OCI-M2 (cell line): Measurements from ENCODE around the gene NATD1.
A peak's percentile ranks its signal among the peaks of the same experiment; 100 is the strongest.

Source experiments
- DNase-seq: peaks from one replicate; lab custom pipeline; 2025; ENCODE audit not compliant: unreplicated experiment; lab: John Stamatoyannopoulos, UW

NATD1 gene

DNA sequence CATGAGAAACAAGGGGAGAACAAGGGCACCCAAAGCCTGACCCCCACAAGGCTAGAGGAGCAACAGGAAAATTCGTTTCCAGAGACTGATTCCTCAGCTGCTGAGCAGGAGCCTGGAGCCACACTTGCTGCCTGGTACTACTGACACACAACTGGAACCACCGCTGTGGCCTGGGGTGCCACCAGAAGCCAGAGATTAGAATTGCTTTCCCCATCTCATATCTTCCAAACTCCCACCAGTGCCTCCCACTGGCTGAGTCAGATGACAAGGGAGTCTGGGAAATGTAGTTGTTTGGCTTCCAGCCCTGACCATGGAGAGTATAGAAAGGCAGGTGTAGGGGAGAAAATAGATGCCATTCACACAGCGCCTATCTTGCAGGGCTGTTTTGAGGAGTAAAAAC lies 35.1 kb downstream of the NATD1 start:
- no peak for DNase-seq

DNA sequence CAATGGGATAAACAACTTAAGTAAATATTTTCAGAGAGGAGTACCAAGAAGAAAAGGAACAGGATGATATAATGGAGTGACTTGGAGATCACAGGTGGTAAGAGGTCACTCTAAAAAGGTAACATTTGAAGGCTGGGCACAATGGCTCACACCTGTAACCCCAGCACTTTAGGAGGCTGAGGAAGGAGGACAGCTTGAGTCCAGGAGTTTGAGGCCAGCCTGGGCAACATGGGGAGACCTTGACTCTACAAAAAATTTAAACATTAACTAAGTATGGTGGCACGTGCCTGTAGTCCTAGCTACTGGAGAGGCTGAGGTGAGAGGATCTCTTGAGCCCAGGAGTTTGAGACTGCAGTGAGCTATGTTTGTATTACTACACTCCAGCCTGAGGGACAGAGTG lies 35.9 kb downstream of the NATD1 start:
- DNase-seq, result no peak

DNA sequence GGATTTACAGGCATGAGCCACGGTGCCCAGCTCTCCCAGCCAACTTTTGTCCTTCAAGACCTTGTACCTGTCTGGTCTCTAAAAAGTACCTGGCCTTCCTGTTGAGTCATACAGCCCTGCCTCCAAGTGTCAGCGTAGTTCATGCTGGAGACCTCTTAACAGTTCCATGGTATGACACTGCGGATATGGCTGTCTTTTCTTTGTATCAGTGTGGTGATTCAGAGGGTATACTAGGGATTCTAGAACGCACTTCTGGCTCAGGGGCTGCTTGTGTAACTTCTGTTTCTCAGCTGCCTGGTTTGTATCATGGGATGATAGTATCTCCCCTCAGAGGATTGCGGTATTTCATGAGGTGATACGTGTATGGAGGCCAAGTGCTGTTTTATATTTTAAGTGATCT lies 37.3 kb downstream of the NATD1 start:
- DNase-seq, result no peak

DNA sequence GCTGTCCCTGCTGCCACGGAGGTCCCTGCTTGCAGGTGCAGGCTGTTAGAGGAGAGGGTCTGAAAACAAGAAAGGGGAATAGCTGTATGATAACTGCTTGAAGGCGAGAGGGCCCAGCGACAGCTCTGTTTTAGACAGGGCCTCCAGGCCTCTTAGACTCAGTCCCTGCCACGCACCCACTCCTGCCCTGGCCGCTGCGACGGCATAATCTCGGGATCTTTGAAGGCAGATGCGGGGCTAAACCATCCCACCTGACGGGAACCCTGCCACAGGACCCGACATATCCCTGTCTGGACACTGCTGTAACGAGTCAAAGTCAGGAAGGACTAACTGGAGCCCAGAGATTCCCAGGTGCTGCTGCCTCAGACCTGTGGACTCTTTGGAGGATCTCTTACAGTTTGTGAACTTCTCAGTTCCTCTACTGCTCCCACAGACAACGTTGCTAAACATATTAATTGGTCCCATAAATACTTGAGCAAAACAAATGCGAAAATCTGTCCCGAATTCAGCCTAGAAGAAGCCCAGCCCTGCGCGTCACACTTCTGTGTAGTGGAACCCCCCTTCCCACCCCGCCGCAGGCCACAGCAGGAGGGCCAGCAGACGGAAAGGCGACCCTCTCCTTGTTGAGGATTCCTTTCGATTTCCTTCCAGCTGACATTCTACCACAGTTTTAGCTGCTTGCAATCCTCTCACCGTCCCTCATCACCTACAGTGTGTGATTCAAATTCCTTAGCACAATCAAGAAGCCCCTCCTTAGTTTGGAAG lies 38.3 kb downstream of the NATD1 start:
- no peak for DNase-seq

DNA sequence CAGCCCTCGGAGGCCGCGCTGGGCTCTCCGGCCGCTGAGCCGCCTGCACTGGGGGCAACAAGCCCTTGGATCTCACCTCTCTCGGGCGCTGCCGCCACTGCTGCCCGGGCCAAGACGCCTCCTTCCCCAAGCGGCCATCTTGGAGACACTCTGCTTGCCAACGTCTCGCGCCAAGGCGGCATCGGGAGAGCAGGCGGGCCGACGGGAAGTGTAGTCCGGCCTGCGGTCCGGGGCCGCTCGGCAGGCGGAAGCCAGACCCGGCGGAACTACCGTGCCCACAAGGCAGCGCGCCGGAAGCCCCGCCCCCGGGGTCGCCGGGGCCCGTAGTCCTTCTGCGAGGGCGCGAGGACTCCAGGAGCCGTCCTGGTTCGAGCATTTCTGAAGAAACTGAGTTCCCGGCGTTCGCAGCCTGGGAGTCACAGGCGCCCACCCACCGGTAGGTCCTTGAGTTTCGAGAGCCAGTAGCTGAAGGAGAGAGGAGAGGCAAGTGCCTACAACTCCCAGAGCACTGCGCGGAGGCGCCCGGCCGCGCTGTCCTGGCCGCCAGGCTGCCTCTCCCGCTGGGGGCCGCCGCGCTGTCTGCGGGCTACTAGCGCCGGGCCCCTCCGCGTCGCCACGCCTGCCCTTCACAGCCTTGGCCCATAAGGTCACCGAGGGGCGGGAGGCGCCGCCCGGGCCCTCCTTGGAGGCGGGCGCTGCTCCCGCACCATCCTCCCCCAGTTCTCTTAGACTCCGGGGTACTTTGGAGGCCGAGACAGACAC lies 39.0 kb downstream of the NATD1 start, which contains the start of gene TMEM11:
TMEM11 (minus strand) TSS at position 147 of the 762 bp plus-strand sequence; CDS start at position 138, 9 bp downstream.
- DNase-seq, result peak; percentile 73

DNA sequence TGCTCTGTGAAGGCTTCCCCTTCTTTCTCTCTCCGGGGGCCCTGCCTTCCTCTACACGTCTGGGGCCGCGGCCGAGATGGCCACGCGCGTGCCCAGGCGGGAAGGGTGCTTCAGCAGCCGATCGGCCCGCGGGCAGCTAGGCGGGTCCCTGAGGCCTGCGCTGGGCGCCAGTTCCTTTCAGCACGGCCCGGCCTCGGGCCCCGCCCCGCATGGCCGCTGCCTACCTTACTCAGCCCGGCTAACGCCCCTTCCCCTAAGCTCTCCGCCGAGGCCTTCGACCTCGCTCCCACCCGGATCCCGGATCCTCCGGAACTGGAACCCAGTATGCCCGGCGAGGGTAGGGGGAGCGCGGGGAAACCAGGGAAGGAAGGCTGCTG lies 39.6 kb downstream of the NATD1 start:
- DNase-seq, result no peak

DNA sequence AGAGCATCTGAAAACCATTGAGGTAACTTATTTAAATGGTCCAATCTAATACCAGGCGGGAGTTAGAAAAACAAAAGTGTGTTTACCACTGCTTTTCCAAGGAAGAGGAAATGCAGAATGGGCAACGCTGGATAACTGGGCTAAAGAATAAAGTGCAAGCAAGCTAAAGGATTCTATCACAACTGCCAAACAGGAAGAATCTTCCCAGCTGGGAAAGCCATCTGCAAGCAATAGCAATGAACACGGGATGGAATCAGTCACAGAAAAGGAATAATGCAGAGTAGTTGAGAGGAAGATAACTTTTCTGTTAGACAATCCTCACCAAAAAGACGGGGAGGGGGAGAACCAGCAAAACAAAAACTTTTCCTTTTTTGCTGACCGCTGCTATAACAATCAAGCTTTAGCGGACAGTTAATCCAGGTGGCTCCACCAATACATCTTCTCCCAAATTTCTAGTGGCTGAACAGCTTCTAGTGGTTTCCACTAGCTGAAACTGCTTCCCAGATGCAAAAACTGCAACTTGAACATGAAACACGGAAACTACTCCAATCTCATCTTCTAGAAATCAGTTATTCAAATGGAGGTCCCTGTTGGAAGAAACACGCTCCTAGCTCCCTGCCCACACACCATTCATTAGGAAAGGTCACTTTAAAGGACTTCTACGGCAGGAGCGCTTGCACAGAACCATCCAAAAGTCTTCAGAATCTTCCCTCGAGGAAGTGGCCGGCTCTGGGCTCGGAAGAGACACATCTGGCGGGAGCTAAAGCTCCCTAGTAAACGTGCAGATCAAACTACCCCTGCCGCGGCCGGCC lies 40.2 kb downstream of the NATD1 start:
- no peak for DNase-seq

DNA sequence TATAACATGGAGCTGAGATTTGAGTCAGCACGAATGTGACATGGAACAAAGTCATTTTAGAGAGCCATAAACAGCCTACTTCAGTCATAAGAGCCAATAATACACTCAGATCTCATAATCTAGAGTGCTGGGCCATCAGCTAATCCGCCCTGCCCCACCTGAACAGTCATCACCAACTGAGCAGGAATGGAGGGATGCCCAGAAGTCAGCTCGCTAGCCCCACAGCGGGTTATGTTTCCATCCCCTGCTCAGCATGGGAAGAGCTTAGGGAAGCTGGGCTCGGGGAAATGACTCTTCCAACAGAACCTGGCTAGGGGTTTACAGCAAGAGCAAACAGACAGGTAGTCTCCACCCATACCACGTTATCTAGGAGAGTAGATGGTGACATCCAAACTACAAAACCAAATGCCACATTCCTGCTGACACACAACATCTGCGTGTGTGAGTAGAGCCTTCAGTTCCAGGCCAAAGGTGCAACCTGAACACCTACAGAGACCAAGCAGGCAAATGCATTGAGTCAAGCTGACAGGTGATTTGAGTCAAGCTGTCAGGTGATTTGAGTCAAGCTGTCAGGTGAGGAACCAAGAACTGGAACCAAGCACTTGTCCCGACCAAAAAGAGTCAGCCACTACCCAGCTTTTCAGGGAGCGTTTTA lies 41.3 kb downstream of the NATD1 start:
- DNase-seq, result no peak

DNA sequence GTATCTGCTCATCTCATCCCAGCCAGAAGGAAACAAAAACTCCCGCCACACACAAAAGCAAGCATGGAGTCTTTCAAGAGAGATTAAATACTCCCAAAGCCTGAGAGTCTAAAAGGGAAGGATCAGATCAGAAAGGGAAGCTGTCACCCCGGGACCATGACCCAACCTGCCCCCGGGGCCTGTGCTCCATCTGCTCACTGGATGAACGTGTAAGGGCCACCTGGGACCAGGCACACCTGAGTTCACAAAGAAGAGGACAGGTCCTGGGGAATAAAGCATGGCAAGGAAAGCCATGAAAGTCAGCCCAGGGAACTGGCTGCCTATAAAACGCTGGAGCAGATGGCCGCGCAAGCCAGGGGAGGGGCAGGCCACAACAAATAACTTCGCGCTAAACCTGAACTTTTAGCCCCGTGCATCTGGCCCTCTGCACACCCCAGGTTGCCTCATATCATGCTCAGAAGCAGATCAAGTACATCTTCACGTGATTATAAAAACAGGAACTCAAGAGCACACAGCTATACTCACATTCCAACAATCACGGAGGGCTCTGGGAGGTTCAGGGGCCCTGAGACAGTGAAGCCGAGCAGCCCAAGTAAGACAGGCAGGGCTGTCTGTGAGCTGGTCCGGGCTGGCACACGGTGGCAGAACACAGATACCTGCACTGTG lies 42.7 kb downstream of the NATD1 start:
- DNase-seq, result no peak

DNA sequence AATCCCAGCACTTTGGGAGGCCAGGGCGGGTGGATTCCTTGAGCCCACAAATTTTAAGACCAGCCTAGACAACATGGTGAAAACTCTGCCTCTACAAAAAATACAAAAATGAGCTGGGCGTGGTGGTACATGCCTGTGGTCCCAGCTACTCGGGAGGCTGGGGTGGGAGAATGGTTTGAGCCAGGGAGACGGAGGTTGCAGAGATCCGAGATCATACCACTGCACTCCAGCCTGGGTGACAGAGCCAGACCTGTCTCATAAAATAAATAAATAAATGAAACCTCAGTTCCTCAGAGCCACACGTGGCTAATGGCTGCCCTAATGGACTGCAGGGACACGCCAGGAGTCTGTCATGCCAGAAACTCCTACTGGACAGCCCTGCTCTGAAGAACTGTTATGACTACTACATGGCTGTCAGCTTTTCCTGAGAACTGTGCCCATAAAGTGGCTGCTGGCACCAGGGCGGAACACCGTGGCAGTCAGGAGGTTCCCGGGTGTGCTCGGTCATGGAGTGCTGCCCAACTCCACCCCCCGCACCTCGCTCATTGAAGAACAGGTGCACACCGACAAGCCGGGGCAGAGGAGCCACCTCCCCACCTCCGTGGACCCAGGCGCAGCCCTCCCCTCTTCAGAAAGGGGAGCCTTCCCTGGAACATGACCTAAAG lies 43.6 kb downstream of the NATD1 start:
- DNase-seq, result no peak

DNA sequence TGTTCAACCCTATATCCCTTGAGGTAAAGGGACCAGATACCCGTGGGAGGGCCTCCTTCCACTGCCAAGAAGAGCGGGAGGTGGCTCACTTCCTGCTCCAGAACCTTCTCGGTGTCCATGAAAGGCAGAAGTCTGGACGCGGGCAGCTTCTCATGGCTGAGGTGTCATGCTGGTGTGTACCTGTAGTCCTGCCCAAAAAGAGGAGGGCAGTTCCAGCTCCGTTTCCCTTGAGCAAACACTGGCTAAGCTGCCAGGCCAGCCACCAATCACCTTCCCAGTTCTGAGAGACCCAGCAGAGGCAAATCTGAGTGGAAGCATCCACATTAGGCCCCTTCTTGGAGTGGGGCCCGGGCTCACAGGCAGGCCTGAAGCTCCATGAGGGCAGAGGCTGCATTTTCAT lies 44.9 kb downstream of the NATD1 start:
- DNase-seq, result no peak

DNA sequence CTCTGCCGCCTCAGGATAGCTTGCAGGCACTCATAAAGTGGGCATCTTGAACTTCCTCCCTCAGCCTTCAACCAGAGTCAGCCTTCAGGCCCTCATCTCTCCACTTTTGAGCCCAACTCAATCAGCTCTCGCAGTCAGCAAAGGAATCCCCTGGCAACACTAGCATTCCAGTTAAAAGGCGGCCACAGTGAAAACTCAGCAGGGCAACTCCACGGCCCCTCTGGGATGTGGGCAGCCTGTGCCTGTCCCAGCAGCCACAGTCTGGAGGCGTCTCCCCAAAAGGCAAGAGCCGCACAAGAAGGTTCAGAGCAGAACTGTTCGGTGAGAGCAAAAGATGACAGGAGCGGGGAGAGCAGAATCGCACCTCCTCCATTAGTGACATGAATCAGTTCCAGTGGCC lies 48.3 kb downstream of the NATD1 start:
- DNase-seq, result no peak

DNA sequence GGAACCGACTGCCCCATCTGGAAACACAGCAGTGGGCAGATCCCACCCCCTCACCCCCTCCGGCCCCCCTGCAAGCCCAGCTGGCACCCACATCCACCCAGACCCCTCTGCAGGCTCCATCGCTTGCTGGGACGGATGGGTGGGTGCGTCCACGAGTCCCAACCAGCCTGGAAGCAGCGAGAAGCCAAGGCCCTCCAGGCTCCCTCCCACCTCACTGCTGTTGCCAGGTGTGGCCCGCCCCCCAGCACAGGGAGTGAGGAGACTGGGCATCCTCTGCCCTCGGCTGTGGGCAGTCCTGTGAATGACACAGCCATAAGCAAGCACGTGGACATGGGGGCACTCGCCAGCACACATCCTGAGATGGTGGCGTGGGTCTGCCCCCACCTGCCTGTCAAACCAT lies 50.7 kb downstream of the NATD1 start:
- no peak for DNase-seq

DNA sequence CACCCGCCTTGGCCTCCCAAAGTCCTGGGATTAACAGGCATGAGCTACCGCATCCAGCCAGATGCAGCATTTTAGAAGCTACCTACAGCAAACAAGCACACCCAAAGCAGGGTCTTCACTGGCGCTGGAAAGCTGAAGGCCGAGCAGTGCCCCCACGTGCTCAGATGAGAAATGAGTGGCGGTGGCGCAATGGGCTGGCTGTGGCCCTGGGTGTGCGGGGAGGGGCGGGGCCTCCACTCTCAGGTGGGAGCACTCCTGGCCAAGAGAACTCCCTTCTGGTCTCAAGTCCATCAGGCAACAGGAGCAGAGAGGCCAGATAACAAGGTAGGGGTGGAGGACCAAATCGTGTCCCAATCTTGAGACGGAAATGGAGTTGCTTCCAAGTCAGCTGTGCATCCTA lies 51.3 kb downstream of the NATD1 start:
- DNase-seq, result no peak

DNA sequence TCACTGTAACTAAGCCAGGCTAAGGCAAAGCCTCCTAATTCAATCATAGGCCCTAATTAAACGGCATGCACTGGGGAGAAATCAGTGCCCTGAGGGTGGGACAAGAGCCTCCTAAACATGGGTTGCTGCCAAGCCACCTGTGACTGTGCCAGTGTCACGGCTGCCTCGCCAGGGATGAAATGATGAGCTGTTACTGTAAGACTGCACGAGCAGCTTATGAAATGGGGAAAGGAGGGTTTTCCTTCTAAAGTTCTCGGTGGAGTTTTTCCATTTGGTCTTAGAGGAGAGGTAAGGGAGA lies 52.0 kb downstream of the NATD1 start:
- no peak for DNase-seq

DNA sequence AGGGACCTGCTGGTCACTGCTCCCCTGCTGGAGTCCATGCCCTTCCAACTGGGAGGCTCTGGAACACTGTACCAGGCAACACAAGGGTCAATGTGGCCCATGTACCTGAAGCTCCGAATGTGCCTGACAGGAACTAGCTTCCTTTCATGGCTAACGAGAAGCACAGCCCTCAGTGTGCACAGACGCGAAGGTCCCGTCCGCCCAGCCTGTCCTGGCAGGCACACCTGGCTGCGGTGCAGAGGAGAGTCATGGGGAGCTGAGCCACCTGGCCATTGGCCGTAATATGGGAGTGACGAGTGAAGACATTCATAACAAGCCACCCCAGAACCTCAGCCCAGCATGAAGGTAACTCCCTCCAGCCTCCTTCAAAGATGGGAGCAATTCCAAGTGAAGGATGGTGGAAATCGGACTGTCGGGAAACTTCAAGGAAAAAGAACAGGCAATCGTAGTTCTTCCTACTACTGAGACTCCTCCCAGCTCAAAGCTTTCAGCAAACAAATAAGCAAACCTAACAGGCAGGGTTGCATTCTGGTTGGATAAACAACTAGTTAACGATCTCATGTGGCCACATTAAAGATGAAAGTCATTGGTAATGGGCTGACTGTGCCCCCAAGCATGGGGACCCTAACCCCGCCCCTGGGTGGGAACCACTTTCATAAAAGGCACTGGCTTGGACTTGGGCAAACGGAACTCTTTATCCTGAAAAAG lies 52.5 kb downstream of the NATD1 start:
- no peak for DNase-seq

DNA sequence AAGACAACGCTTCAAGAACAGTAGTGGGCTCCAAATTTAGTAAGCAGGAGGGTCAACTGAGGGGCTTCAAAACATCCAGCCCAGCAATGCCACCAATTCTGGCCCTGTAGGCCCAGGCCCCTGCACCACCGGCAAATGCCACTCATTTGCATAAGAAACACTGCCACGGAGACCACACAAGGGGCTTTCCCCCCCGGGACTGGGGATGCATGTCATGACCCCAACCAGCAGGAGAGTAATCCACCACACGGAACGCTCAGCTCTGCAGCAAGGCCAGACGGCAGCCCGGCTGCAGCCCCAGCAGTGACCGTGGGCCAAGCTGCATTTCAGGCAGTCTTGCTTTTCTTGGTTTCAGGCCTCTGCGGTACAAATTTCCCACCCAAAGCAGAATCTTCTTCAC lies 53.4 kb downstream of the NATD1 start:
- no peak for DNase-seq

DNA sequence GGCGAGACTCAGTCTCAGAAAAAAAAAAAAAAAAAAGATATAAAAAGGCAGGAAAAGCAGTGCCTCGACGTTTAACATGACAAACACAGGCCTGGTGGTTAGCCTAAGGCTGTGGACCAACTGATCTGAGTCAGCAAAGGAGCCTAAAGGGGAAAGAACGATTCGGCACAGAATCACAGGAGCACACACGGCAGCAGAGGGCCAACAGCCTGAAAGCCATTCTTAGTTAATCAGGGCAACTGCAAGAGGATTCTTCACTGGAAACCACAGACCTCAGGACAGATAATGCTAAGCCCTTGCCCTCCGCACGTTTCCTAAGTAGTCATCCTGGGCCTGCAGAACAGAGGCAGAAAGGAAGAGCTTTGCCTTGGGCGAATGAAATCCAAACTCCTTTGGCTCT lies 53.9 kb downstream of the NATD1 start:
- no peak for DNase-seq

DNA sequence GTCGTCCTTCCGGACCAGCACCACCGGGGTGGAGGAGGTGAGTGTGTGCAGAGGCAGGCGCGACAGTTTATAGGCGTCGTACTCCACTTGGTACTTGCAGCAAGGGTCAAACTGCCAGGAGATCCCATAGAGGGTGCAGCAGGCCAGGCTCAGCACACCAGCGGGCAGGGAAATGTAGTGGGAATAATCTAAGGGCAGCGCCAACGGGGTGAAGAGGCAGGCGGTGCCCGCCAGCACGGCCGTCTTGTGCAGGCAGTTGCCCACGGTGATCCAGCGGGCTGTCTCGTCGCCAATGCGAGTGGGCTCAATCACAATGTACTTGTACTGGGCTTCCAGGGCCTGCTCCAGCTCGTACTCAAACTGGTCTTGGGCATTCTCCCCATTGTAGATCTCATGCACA lies 54.8 kb downstream of the NATD1 start:
- DNase-seq, result no peak

DNA sequence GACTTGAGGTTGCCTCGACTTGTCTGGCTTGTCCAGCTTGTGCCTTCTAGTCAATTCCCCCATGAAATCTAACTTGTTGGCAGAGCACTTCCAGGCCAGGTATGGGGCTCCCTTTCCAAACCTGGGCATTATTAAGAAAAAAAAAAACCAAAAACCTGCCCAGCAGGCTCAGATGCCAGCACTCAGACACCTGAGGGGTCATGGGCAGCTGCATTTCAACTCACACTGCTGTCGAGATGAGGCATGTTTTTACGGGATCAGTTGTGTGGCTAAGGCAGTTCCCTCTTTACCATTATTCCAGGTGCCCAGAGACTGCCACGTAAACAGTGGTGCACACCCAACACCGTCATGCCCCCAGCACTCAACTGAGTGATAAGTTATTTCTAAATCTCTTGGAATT lies 57.1 kb downstream of the NATD1 start:
- no peak for DNase-seq
